Spinal cord (tissue), 10 donors: ENCODE data around the gene HIP1R. TPM values are rescaled to one million over a fixed set of nuclear protein-coding genes. Genes with fewer than 3 reads are reported as not detected.

Source experiments
- DNase-seq, 6 donors: peaks; one replicate each; pipeline versions ENCODE4 v3.0.0 to v3.0.0-alpha.2; 2013 to 2015; ENCODE audit warnings: low spot score in 6 of 6, low read depth in 4 of 6
- H3K27ac ChIP-seq: one replicate; pipeline ENCODE4 v1.5.1; 2013; ENCODE audit warnings: low read depth, low read length, control low read depth
- H3K27me3 ChIP-seq: one replicate; pipeline ENCODE4 v1.6.1; 2013; ENCODE audit warnings: low read length; ENCODE audit not compliant: control insufficient read depth, insufficient read depth
- H3K36me3 ChIP-seq: one replicate; pipeline ENCODE4 v1.6.1; 2013; ENCODE audit warnings: low read length; ENCODE audit not compliant: control insufficient read depth, insufficient read depth
- H3K4me1 ChIP-seq: one replicate; pipeline ENCODE4 v1.6.1; 2013; ENCODE audit warnings: low read length; ENCODE audit not compliant: control insufficient read depth, insufficient read depth
- H3K4me3 ChIP-seq: one replicate; pipeline ENCODE4 v1.5.1; 2013; ENCODE audit warnings: low read depth, low read length, control low read depth
- H3K9me3 ChIP-seq: one replicate; pipeline ENCODE4 v1.6.1; 2013; ENCODE audit warnings: low read length; ENCODE audit not compliant: control insufficient read depth, insufficient read depth
- WGBS: methylation state at CpG from one replicate; pipeline ENCODE4 v1.1.5; 2013; ENCODE audit warnings: missing lambda C conversion rate; ENCODE audit not compliant: insufficient coverage; 5-methylcytosine and 5-hydroxymethylcytosine counted together
- polyA plus RNA-seq, 2 donors: library from polyadenylated mRNA; unstranded; fragments of 120-200 nt; gene quantifications; one replicate each; pipeline ENCODE4 v1.2.1, GENCODE V29; 2013; ENCODE audit not compliant: insufficient read length in 2 of 2
- total RNA-seq, 2 donors: library from RNA; depleted of rRNA in 1 of 2; stranded (reverse); fragments of 120-200 nt in 1 of 2; fragments of >200 nt in 1 of 2; gene quantifications; one replicate each; pipeline versions ENCODE4 v1.2.3 to v1.2.4, GENCODE V29; 2013 to 2014
- donor health status: healthy.

HIP1R gene
- total and polyA plus RNA-seq, 4 donors, result 37.5 to 71.4 (median 49.8) TPM

- Histone ChIP-seq H3K36me3 (peaks cover 78% of the 10 kb centered on the region), H3K9me3 (no peaks in the 10 kb centered on the region), H3K27ac (no peak overlapping the region), H3K4me3 (no peak overlapping the region), H3K27me3 (no peaks in the 10 kb centered on the region), H3K4me1 (peaks cover 89% of the 10 kb centered on the region)
- 85% methylated on average over 11 of the region's 16 CpGs for WGBS
- no peak for DNase-seq
These were observed 12.7 kb downstream of the HIP1R start for GRCh38 chr12:122847921-122848421.

GRCh38 chr12:122848471-122849351, 13.5 kb downstream of the HIP1R start:
- no peak for DNase-seq
- WGBS, result 84% methylated on average over 36 of the region's 36 CpGs
- Histone ChIP-seq H3K36me3 (peaks cover 77% of the 10 kb centered on the region), H3K4me3 (no peak overlapping the region), H3K4me1 (peaks cover 87% of the 10 kb centered on the region), H3K9me3 (no peaks in the 10 kb centered on the region), H3K27me3 (no peaks in the 10 kb centered on the region), H3K27ac (no peak overlapping the region)

DNA sequence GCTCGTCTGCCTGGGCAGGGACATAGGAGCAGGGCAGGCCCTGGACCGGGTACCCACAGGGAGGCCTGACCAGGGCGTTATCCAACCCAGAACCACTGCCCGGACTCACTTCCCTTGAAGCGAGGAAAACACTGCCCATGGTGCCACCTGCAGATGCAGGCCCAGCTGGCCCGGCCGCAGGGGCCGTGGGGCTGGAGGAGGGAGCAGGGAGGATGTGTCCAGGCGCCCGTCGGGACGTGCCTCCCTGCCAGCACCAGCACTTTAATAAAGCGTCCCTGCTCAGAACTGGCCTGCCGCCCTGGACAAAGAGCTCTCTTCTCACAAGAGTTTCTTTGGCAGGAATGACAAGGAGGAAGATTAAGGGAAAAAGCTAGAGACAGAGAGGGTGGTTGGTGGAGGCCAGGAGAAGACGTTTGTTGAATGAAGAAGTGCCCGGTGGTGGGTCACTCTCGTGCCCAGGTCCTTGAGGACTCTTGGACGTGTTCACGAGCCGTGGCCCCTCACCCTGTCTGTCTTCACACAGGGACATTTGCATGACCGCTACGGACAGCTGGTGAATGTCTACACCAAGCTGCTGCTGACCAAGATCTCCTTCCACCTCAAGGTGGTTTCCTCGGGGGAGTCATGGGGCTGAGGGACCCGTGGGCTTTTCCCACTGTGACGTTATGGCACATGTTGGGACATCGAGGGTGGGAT, 14.2 kb downstream of the HIP1R start:
- H3K4me1 ChIP-seq, result peaks cover 87% of the 10 kb centered on the region
- peaks cover 84% of the 10 kb centered on the region for H3K36me3 ChIP-seq

GRCh38 chr12:122850048-122850445, 14.8 kb downstream of the HIP1R start:
- Histone ChIP-seq H3K4me3 (no peak overlapping the region), H3K4me1 (peaks cover 83% of the 10 kb centered on the region), H3K9me3 (no peaks in the 10 kb centered on the region), H3K27ac (no peak overlapping the region), H3K27me3 (no peaks in the 10 kb centered on the region), H3K36me3 (peaks cover 86% of the 10 kb centered on the region)
- 99% methylated on average over 8 of the region's 14 CpGs for WGBS
- no peak for DNase-seq

More for the DNA sequence above, 14.2 kb downstream of the HIP1R start:
- Histone ChIP-seq H3K27me3 (no peaks in the 10 kb centered on the region), H3K4me3 (no peak overlapping the region), H3K9me3 (no peaks in the 10 kb centered on the region), H3K27ac (peak overlapping the region; percentile 27)
- peak in 2 of 6 donors; percentile 37 to 70 for DNase-seq
- 55% methylated on average over 24 of the region's 26 CpGs for WGBS

- Histone ChIP-seq H3K36me3 (peaks cover 87% of the 10 kb centered on the region), H3K27ac (no peak overlapping the region), H3K9me3 (no peaks in the 10 kb centered on the region), H3K27me3 (no peaks in the 10 kb centered on the region), H3K4me3 (no peak overlapping the region), H3K4me1 (peaks cover 75% of the 10 kb centered on the region)
- WGBS, result 92% methylated on average over 7 of the region's 27 CpGs
- DNase-seq, result no peak
These were observed 15.6 kb downstream of the HIP1R start for GRCh38 chr12:122850695-122851350.

DNA sequence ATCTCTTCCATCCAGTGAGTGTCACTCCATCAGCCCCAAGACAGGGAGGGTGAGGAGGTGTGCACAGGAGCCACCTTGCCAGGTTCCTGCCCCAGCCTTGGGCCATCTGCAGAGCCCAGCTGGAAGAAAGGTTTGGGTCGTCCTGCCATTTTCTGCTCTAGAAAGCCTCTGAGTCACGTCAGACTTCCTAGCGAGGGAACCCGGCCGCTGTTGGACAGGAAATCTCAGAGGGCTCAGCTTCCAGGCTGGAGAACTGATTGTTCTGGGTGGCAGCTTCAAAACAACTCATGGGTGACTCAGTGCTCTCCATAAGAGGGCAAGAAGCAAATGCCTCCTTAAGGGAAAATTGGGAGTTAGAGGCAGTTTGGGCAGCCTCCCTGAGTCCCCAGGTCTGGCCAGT, 16.6 kb downstream of the HIP1R start:
- H3K36me3 ChIP-seq, result peaks cover 87% of the 10 kb centered on the region
- H3K4me3 ChIP-seq, result no peak overlapping the region
- WGBS, result 94% methylated on average over 5 of the region's 5 CpGs

GRCh38 chr12:122852336-122853275, 17.3 kb downstream of the HIP1R start:
- 52% methylated on average over 12 of the region's 18 CpGs for WGBS
- DNase-seq, result peak in 2 of 6 donors; percentile 74 to 92
- peaks cover 57% of the 10 kb centered on the region for H3K4me1 ChIP-seq
- H3K27ac ChIP-seq, result no peak overlapping the region
- peaks cover 85% of the 10 kb centered on the region for H3K36me3 ChIP-seq
- no peak overlapping the region for H3K4me3 ChIP-seq
- no peaks in the 10 kb centered on the region for H3K9me3 ChIP-seq
- H3K27me3 ChIP-seq, result no peaks in the 10 kb centered on the region

More for the DNA sequence above, 16.6 kb downstream of the HIP1R start:
- peaks cover 65% of the 10 kb centered on the region for H3K4me1 ChIP-seq
- no peaks in the 10 kb centered on the region for H3K27me3 ChIP-seq
- H3K27ac ChIP-seq, result no peak overlapping the region
- H3K9me3 ChIP-seq, result no peaks in the 10 kb centered on the region
- DNase-seq, result no peak

GRCh38 chr12:122853582-122854245, 18.5 kb downstream of the HIP1R start:
- Histone ChIP-seq H3K36me3 (peaks cover 84% of the 10 kb centered on the region), H3K4me3 (no peak overlapping the region), H3K4me1 (peaks cover 46% of the 10 kb centered on the region), H3K27me3 (no peaks in the 10 kb centered on the region), H3K27ac (no peak overlapping the region), H3K9me3 (no peaks in the 10 kb centered on the region)
- DNase-seq, result no peak
- 87% methylated on average over 16 of the region's 17 CpGs for WGBS
